H1 (cell line): Measurements from ENCODE around the gene FCN2. TPM values are rescaled to one million over a fixed set of nuclear protein-coding genes. Genes with fewer than 3 reads are reported as not detected.

ENCODE experiments used
- CTCF ChIA-PET: fragments of 300-600 bp; sonication (Branson Sonifier 250); formaldehyde crosslinking; loops from one replicate; lab custom pipeline; 2021; ENCODE audit not compliant: partially characterized antibody; lab: Charles Lee
- POLR2A ChIA-PET: fragments of 300-600 bp; sonication (Branson Sonifier 250); formaldehyde crosslinking; loops from one replicate; lab custom pipeline; 2021; ENCODE audit warnings: inconsistent platforms; ENCODE audit not compliant: partially characterized antibody; lab: Charles Lee
- DNase-seq, 2 experiments: peaks; one replicate each; pipeline versions ENCODE4 v3.0.0 to v3.0.0-alpha.2; 2010 to 2022; ENCODE audit warnings: low spot score in 2 of 2, low read depth in 1 of 2, mixed read lengths in 1 of 2
- FAIRE-seq: peaks from 2 replicates; lab custom pipeline; 2011; peaks lifted over from hg19 to GRCh38; lab: Jason Lieb, UNC
- H2AFZ ChIP-seq: 2 replicates; pipeline ENCODE4 v1.8.1; 2012; ENCODE audit warnings: low read length, inconsistent platforms
- H2AK5ac ChIP-seq: 2 replicates; pipeline ENCODE4 v1.6.1; 2013; ENCODE audit warnings: low read depth, low read length
- H2BK120ac ChIP-seq: replicated peaks from 2 replicates; pipeline ENCODE3; 2013; ENCODE audit warnings: low read depth, low read length, inconsistent platforms
- H2BK12ac ChIP-seq: 2 replicates; pipeline ENCODE4 v1.6.1; 2013; ENCODE audit warnings: low read depth, low read length
- H2BK15ac ChIP-seq: 2 replicates; pipeline ENCODE4 v1.6.1; 2013; ENCODE audit warnings: low read length
- H2BK20ac ChIP-seq: 2 replicates; pipeline ENCODE4 v1.6.1; 2013; ENCODE audit warnings: low read length
- H2BK5ac ChIP-seq: 2 replicates; pipeline ENCODE4 v1.6.1; 2013; ENCODE audit warnings: low read depth, low read length
- H3K14ac ChIP-seq: 2 replicates; pipeline ENCODE4 v1.6.1; 2013; ENCODE audit warnings: inconsistent platforms; ENCODE audit not compliant: insufficient read length
- H3K18ac ChIP-seq: 2 replicates; pipeline ENCODE4 v1.6.1; 2013; ENCODE audit warnings: low read length; ENCODE audit errors: extremely low read depth
- H3K23ac ChIP-seq: 2 replicates; pipeline ENCODE4 v1.6.1; 2013; ENCODE audit warnings: inconsistent platforms; ENCODE audit not compliant: insufficient read length
- H3K23me2 ChIP-seq: 2 replicates; pipeline ENCODE4 v1.6.1; 2013; ENCODE audit warnings: low read depth, low read length
- H3K27ac ChIP-seq: 2 replicates; pipeline ENCODE4 v1.6.1; 2011; ENCODE audit warnings: low read depth, low read length, inconsistent platforms
- H3K27me3 ChIP-seq, 4 experiments: replicated peaks in 1 of 4; 1 replicate in 1 of 4; 2 replicates in 3 of 4; pipeline versions ENCODE4 v1.6.1 to v1.8.1; 2011 to 2013; ENCODE audit warnings: low read length in 3 of 4, mild to moderate bottlenecking in 3 of 4, inconsistent platforms in 2 of 4, mixed read lengths in 2 of 4, moderate library complexity in 1 of 4; ENCODE audit not compliant: control insufficient read depth in 3 of 4, insufficient read depth in 3 of 4; ENCODE audit errors: extremely low read depth in 1 of 4
- H3K36me3 ChIP-seq, 4 experiments: 2 replicates each; pipeline versions ENCODE4 v1.6.1 to v1.8.1; 2011 to 2013; ENCODE audit warnings: mild to moderate bottlenecking in 4 of 4, low read length in 3 of 4, moderate library complexity in 2 of 4, control low read depth in 1 of 4, inconsistent platforms in 1 of 4; ENCODE audit not compliant: insufficient read depth in 4 of 4, control insufficient read depth in 2 of 4
- H3K4ac ChIP-seq: replicated peaks from 2 replicates; pipeline ENCODE3; 2013; ENCODE audit warnings: low read length, low read depth, mixed read lengths, inconsistent platforms; ENCODE audit not compliant: insufficient read length
- H3K4me1 ChIP-seq, 4 experiments: replicated peaks in 1 of 4; 1 replicate in 1 of 4; 2 replicates in 3 of 4; pipeline versions ENCODE4 v1.6.1 to v1.8.1; 2011 to 2013; ENCODE audit warnings: low read length in 3 of 4, inconsistent platforms in 2 of 4, mixed read lengths in 1 of 4; ENCODE audit not compliant: insufficient read depth in 4 of 4, control insufficient read depth in 3 of 4
- H3K4me2 ChIP-seq, 2 experiments: 2 replicates each; pipeline versions ENCODE4 v1.6.1 to v1.8.1; 2011 to 2013; ENCODE audit warnings: low read depth in 2 of 2, low read length in 2 of 2, control low read depth in 1 of 2, inconsistent platforms in 1 of 2, mild to moderate bottlenecking in 1 of 2; ENCODE audit not compliant: insufficient read depth in 1 of 2
- H3K4me3 ChIP-seq, 4 experiments: fragments of 200-600, 300-600 bp in 1 of 4; sonication (generic), shearing (Covaris generic), sonication (Bioruptor Twin) in 1 of 4; 2 replicates each; pipeline versions ENCODE4 v1.5.1 to v1.8.1; 2011 to 2016; ENCODE audit warnings: low read length in 4 of 4, low read depth in 3 of 4, control low read depth in 2 of 4, inconsistent platforms in 2 of 4, mild to moderate bottlenecking in 2 of 4, mixed read lengths in 1 of 4, moderate library complexity in 1 of 4; ENCODE audit not compliant: insufficient read depth in 2 of 4; ENCODE audit errors: extremely low read depth in 1 of 4
- H3K56ac ChIP-seq: replicated peaks from 2 replicates; pipeline ENCODE3; 2013; ENCODE audit warnings: low read depth, mild to moderate bottlenecking, mixed read lengths, low read length, inconsistent platforms; ENCODE audit not compliant: insufficient read length
- H3K79me1 ChIP-seq: 2 replicates; pipeline ENCODE4 v1.6.1; 2013; ENCODE audit warnings: low read depth, low read length, control low read depth
- H3K79me2 ChIP-seq, 2 experiments: 2 replicates each; pipeline versions ENCODE4 v1.6.1 to v1.8.1; 2012 to 2013; ENCODE audit warnings: low read length in 2 of 2, mild to moderate bottlenecking in 2 of 2, inconsistent platforms in 1 of 2; ENCODE audit not compliant: insufficient read depth in 2 of 2, control insufficient read depth in 1 of 2
- H3K9ac ChIP-seq, 4 experiments: replicated peaks in 1 of 4; 1 replicate in 1 of 4; 2 replicates in 3 of 4; pipeline versions ENCODE4 v1.6.1 to v1.8.1; 2011 to 2013; ENCODE audit warnings: low read depth in 3 of 4, low read length in 3 of 4, control low read depth in 2 of 4, mild to moderate bottlenecking in 2 of 4, moderate library complexity in 2 of 4, inconsistent platforms in 1 of 4; ENCODE audit errors: extremely low read depth in 1 of 4
- H3K9me3 ChIP-seq, 2 experiments: 2 replicates each; pipeline versions ENCODE4 v1.6.1 to v1.8.1; 2012 to 2013; ENCODE audit warnings: mild to moderate bottlenecking in 2 of 2, moderate library complexity in 2 of 2, control low read depth in 1 of 2, inconsistent platforms in 1 of 2, low read depth in 1 of 2, low read length in 1 of 2, mixed read lengths in 1 of 2; ENCODE audit not compliant: insufficient read depth in 2 of 2
- H4K20me1 ChIP-seq, 2 experiments: replicated peaks in 1 of 2; 2 replicates each; pipeline versions ENCODE3 to v1.8.1; 2011 to 2013; ENCODE audit warnings: inconsistent platforms in 2 of 2, low read length in 2 of 2, mild to moderate bottlenecking in 1 of 2; ENCODE audit not compliant: insufficient read depth in 2 of 2, control insufficient read depth in 1 of 2
- H4K5ac ChIP-seq: 2 replicates; pipeline ENCODE4 v1.6.1; 2013; ENCODE audit warnings: low read length, low read depth, mixed read lengths, inconsistent platforms; ENCODE audit not compliant: insufficient read length
- H4K8ac ChIP-seq: 2 replicates; pipeline ENCODE4 v1.8.0; 2013; ENCODE audit warnings: mild to moderate bottlenecking, moderate library complexity, low read length, inconsistent platforms; ENCODE audit not compliant: insufficient read depth; ENCODE audit errors: extremely low read depth
- H4K91ac ChIP-seq: replicated peaks from 2 replicates; pipeline ENCODE3; 2013; ENCODE audit warnings: low read length, mixed read lengths, inconsistent platforms; ENCODE audit not compliant: insufficient read length
- SIRT6 ChIP-seq: IDR thresholded peaks from one replicate; pipeline ENCODE4 v1.7.1; 2012; ENCODE audit warnings: low read length, inconsistent platforms
- SP4 ChIP-seq: IDR thresholded peaks from 2 replicates; pipeline ENCODE4 v1.6.1; 2012; ENCODE audit warnings: low read length, inconsistent platforms
- WGBS, 2 experiments: shearing (Covaris generic) in 1 of 2; methylation state at CpG; one replicate each; pipeline versions ENCODE4 v1.1.6 to v1.1.7; 2013 to 2015; ENCODE audit warnings: low lambda C conversion rate in 2 of 2, mixed read lengths in 2 of 2, inconsistent platforms in 1 of 2, low coverage in 1 of 2, missing lambda C conversion rate in 1 of 2; ENCODE audit not compliant: insufficient replicate concordance in 2 of 2, insufficient coverage in 1 of 2, insufficient read length in 1 of 2; ENCODE audit errors: extremely low coverage in 1 of 2, missing lambda C conversion rate in 1 of 2; 5-methylcytosine and 5-hydroxymethylcytosine counted together
- polyA plus RNA-seq, 7 experiments: library from polyadenylated mRNA; depleted of rRNA in 3 of 7; stranded (reverse) in 5 of 7; unstranded in 2 of 7; fragments of >200 nt in 5 of 7; fragments of 200-250 nt in 2 of 7; gene quantifications; 1 replicate in 5 of 7; 2 replicates in 1 of 7; 4 replicates in 1 of 7; pipeline versions ENCODE4 v1.2.1 to v1.2.3, GENCODE V29; 2011 to 2013; ENCODE audit warnings: missing spikeins in 2 of 7, mixed read lengths in 2 of 7
- total RNA-seq: library from RNA; stranded (reverse); fragmentation: NEBNext Ultra II Directional; extraction: Animal tissue kit (Norgen Biotek cat#: 25700); gene quantifications from 2 replicates; pipeline ENCODE4 v1.2.1, GENCODE V29; 2021
- TF ChIP-seq, protein P1 (sequence below): IDR thresholded peaks from 2 replicates; pipeline ENCODE4 v1.6.1; 2012; ENCODE audit warnings: low read length, inconsistent platforms

FCN2 gene
- total and polyA plus RNA-seq, 2 of the 8 experiments (the other 6 are each of a cell fraction or from before 2014, with no cell fraction given): not detected

DNA sequence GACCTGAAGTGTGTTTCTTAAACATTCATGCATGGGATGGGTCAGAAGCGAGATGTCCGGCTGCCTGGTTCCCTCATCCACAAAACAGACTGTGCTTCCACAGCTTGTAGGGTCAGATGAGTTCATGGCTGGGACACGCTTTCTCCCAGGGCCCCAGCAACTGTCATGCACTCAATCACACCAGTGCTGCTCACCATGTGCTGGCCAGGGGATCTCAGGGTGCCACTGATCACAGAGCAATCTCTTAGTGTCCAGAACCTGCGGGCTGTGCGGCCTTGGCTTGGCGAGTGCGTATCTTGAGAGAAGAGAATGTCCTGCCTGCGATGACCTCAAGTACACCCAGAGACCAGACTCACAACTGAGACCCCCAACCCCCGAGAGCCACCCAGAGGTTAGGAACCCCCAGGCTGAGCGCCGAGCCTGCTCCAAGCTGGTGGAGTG, 26.0 kb upstream of the FCN2 start:
- H3K36me3 ChIP-seq: no peaks in the 10 kb centered on the region
- H3K4me1 ChIP-seq: no peaks in the 10 kb centered on the region
- TF ChIP-seq, protein P1, sequence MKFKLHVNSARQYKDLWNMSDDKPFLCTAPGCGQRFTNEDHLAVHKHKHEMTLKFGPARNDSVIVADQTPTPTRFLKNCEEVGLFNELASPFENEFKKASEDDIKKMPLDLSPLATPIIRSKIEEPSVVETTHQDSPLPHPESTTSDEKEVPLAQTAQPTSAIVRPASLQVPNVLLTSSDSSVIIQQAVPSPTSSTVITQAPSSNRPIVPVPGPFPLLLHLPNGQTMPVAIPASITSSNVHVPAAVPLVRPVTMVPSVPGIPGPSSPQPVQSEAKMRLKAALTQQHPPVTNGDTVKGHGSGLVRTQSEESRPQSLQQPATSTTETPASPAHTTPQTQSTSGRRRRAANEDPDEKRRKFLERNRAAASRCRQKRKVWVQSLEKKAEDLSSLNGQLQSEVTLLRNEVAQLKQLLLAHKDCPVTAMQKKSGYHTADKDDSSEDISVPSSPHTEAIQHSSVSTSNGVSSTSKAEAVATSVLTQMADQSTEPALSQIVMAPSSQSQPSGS: no peak
- TF ChIP-seq SIRT6 (no peak), SP4 (no peak)
- H4K5ac ChIP-seq: no peak overlapping the region
- no peaks in the 10 kb centered on the region for H3K27me3 ChIP-seq
- ChIA-PET CTCF (interaction anchor here (0.9 to 2.0 kb wide), 3 partner anchors 14 to 128 kb away, joined by 3 to 6 read pairs (median 3); no protein-coding TSS in a partner anchor), POLR2A (no interaction called here)
- H2BK5ac ChIP-seq: no peak overlapping the region
- peaks cover 15 to 23% of the 10 kb centered on the region in 2 experiments for H3K9me3 ChIP-seq
- no peak overlapping the region for H3K18ac ChIP-seq
- no peak overlapping the region for H3K23ac ChIP-seq
- no peak overlapping the region for H2BK20ac ChIP-seq
- H3K79me1 ChIP-seq: no peaks in the 10 kb centered on the region
- H2AK5ac ChIP-seq: no peak overlapping the region
- H3K4me3 ChIP-seq: no peak overlapping the region
- no peak overlapping the region for H3K4me2 ChIP-seq
- no peak overlapping the region for H2BK12ac ChIP-seq
- no peak overlapping the region for H3K27ac ChIP-seq
- H4K8ac ChIP-seq: peak overlapping the region; percentile 51; the same call in 1 of the 2 replicates
- FAIRE-seq (no peak), DNase-seq (no peak)
- H3K56ac ChIP-seq: no peak overlapping the region
- no peak overlapping the region for H3K4ac ChIP-seq
- H3K23me2 ChIP-seq: no peaks in the 10 kb centered on the region
- no peak overlapping the region for H3K14ac ChIP-seq
- no peak overlapping the region for H2BK15ac ChIP-seq
- H3K79me2 ChIP-seq: no peaks in the 10 kb centered on the region
- WGBS, 2 experiments: 96% methylated on average over 10 of the region's 11 CpGs; no CpG with 5 or more reads in 1 of the 2 experiments
- H3K9ac ChIP-seq: no peak overlapping the region
- H2AFZ ChIP-seq: no peak overlapping the region
- H4K91ac ChIP-seq: no peak overlapping the region
- no peak overlapping the region for H2BK120ac ChIP-seq
- H4K20me1 ChIP-seq: no peaks in the 10 kb centered on the region
